Measurements from ENCODE around the gene RTN1.

DNA sequence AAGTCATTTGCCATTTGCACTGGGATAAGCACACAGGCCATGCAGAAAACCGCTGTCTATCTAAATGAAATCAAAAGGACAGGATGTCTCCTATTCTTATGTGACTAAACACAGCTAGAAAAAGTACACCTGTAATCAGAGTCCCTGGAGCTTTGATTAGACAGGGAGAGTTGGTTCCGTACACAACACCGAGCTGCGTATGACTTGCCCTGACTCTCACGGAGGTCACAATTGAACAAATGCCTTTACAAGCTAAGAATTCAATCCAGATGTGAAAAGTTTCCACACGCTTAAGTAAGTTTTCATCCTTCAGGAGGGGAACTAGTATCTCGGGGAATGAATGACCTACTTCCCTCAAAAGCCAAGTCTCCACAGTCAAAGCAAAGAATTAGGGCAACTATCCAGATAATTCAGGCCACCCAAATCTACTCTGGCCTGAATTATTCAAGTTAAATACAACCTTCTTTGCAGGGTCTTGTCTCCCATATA is 67.5 kb downstream of the RTN1 start:
- TF ChIP-seq CTCF (IDR thresholded peaks at IDR 0.05; ENCODE audit: low read depth, low read length, poor library complexity, severe bottlenecking) = no peak
- no peak for TF ChIP-seq EZH2phosphoT487 (IDR thresholded peaks at IDR 0.05; ENCODE audit: borderline replicate concordance, low read length)
